Transverse colon (tissue), 4 donors: ENCODE results near the gene SELENOO. TPM values are rescaled to one million over a fixed set of nuclear protein-coding genes. Genes with fewer than 3 reads are reported as not detected.
A peak's percentile ranks its signal among the peaks of the same experiment; 100 is the strongest.

Experiments used
- DNase-seq: peaks from one replicate; pipeline ENCODE4 v3.0.0-alpha.2; 2019
- H3K27ac ChIP-seq, 4 donors: fragments of 200-600 bp; sonication (generic); 2 replicates each; pipeline ENCODE4 v1.5.1; 2016 to 2018; ENCODE audit warnings: inconsistent platforms in 4 of 4
- H3K27me3 ChIP-seq: fragments of 200-600 bp; sonication (generic); 2 replicates; pipeline ENCODE4 v1.5.1; 2017; ENCODE audit warnings: inconsistent platforms
- H3K36me3 ChIP-seq, 4 donors: fragments of 200-600 bp; sonication (generic); 2 replicates each; pipeline ENCODE4 v1.5.1; 2017 to 2019; ENCODE audit warnings: inconsistent platforms in 4 of 4
- H3K4me1 ChIP-seq, 4 donors: fragments of 200-600 bp; sonication (generic); 2 replicates each; pipeline ENCODE4 v1.5.1; 2017 to 2020; ENCODE audit warnings: inconsistent platforms in 4 of 4
- H3K4me3 ChIP-seq, 4 donors: fragments of 200-600 bp; sonication (generic); 1 replicate in 1 of 4; 2 replicates in 3 of 4; pipeline versions ENCODE4 v1.5.1 to v1.6.1; 2017 to 2019; ENCODE audit warnings: inconsistent platforms in 4 of 4
- H3K9me3 ChIP-seq, 2 donors: fragments of 200-600 bp; sonication (generic); 2 replicates each; pipeline ENCODE4 v1.5.1; 2017 to 2019; ENCODE audit warnings: inconsistent platforms in 2 of 2
- EP300 ChIP-seq: sonication (generic); formaldehyde crosslinking; IDR thresholded peaks from one replicate; pipeline ENCODE4 v1.6.1; 2017; ENCODE audit warnings: antibody characterized with exemption, low read depth
- POLR2A ChIP-seq: fragments of 450-650 bp; IDR thresholded peaks from one replicate; pipeline ENCODE4 v1.6.1; 2016; ENCODE audit warnings: antibody characterized with exemption, mild to moderate bottlenecking, moderate library complexity
- POLR2AphosphoS5 ChIP-seq, 3 donors: sonication (generic); formaldehyde crosslinking; IDR thresholded peaks; one replicate each; pipeline ENCODE4 v1.6.1; 2016; ENCODE audit warnings: antibody characterized with exemption in 3 of 3
- WGBS, 2 donors: methylation state at CpG; one replicate each; pipeline ENCODE4 v1.1.5; 2018; ENCODE audit warnings: low coverage in 1 of 2; 5-methylcytosine and 5-hydroxymethylcytosine counted together
- in situ Hi-C, 4 donors: fragments of 200-750 bp; cut with MboI; loops; one replicate each; pipeline versions ENCODE4 v1.15.0 to v1.15.1; 2017; ENCODE audit warnings: low sequenced_read_pairs in 3 of 4, low pct_ligation_motif_present in 1 of 4, low pct_unique_long_range_greater_than_20kb in 1 of 4
- intact Hi-C: fragments of 100-400 bp; cut with DNase I; formaldehyde crosslinking; loops from one replicate; pipeline ENCODE4 v1.15.1; 2023; ENCODE audit warnings: low total_unique reads
- total RNA-seq, 4 donors: library from RNA; depleted of rRNA; stranded (reverse); fragments of >200 nt; gene quantifications; one replicate each; pipeline ENCODE4 v1.1.0, GENCODE V29; 2016
- TF ChIP-seq, protein P1 (sequence below), 5 experiments: fragments of 200-600 bp in 3 of 5; fragments of 450-650 bp in 2 of 5; sonication (generic) in 3 of 5; IDR thresholded peaks; 1 replicate in 2 of 5; 2 replicates in 3 of 5; pipeline ENCODE4 v1.5.1; 2016 to 2017; ENCODE audit warnings: antibody characterized with exemption in 5 of 5, inconsistent platforms in 3 of 5, mild to moderate bottlenecking in 2 of 5, moderate library complexity in 1 of 5

SELENOO gene
- total RNA-seq, 4 donors from 2014 or later = 27.3 to 91.3 (median 35.1) TPM

DNA sequence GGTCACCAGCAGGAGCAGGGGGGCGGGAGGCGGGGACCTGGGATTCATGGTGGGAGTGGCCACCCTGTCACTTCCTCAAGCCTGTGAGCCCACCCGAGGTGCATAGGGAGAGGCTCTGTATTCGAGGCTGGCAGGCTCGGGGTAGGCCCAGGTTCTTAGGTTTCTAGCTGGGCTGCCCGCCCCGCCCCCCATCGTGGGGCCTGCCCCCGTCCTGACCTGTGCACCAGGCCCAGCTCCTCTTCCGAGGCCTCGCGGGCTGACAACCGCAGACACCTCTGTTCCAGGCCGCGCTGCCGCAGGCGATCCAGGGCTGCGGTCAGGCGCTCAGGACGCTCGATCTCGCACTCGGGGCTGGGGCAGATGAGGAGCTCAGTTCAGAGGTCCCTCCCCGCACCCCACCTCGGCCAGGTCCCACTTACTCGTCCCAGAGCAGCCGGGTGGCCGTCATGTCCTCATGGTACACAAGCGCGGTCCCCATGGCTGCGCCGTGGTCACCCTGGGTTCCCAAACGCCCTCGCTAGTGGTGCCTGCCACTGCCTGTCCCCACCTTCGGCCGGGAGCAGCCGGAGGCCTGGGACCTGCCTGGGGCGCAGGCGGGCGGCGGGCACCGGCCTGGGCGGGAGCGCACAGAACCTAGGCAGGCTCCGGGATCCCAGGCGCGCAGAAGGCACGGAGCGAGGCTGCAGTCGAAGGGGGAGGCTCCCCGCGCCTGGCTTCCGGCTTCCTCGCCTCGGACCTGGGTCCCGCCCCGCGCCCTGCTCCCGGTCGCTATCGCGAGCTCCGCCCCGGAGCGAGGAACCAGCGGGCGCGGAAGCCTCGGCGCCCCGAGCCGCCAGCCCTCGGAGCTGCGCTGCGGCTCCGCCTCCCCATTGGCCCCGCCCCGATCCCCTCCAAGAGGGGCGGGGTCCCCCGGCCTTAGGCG lies 50.0 kb downstream of the SELENOO start, which contains the start of gene HDAC10:
HDAC10 (minus strand) TSS at position 711 of the 922 bp plus-strand sequence; CDS start at position 478, 233 bp downstream.
- peak within 1 kb of the TSS; percentile 67 to 86 (median 76) for H3K27ac ChIP-seq
- TF ChIP-seq POLR2AphosphoS5 (IDR thresholded peaks at IDR 0.05) (peak in 2 of 3 donors; percentile 52 to 66), EP300 (no peak), POLR2A (peak; percentile 58)
- TF ChIP-seq, protein P1, sequence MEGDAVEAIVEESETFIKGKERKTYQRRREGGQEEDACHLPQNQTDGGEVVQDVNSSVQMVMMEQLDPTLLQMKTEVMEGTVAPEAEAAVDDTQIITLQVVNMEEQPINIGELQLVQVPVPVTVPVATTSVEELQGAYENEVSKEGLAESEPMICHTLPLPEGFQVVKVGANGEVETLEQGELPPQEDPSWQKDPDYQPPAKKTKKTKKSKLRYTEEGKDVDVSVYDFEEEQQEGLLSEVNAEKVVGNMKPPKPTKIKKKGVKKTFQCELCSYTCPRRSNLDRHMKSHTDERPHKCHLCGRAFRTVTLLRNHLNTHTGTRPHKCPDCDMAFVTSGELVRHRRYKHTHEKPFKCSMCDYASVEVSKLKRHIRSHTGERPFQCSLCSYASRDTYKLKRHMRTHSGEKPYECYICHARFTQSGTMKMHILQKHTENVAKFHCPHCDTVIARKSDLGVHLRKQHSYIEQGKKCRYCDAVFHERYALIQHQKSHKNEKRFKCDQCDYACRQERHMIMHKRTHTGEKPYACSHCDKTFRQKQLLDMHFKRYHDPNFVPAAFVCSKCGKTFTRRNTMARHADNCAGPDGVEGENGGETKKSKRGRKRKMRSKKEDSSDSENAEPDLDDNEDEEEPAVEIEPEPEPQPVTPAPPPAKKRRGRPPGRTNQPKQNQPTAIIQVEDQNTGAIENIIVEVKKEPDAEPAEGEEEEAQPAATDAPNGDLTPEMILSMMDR (IDR thresholded peaks at IDR 0.05) = no peak
- intact Hi-C loops = loop anchor here (10.0 kb wide), 1 partner anchor 224 kb away; the partner anchor contains the start of gene SBF1
- H3K4me1 ChIP-seq = peaks cover 17 to 35% (median 29%) of the 10 kb centered on the region in 4 donors
- no peaks in the 10 kb centered on the region for H3K36me3 ChIP-seq
- peak within 1 kb of the TSS; percentile 46 to 69 (median 62) for H3K4me3 ChIP-seq
- DNase-seq = peak; percentile 91
- H3K9me3 ChIP-seq = no peaks in the 10 kb centered on the region
- no peaks in the 10 kb centered on the region for H3K27me3 ChIP-seq
- WGBS, 2 donors = 2% methylated on average over 29 of the region's 81 CpGs; no CpG with 5 or more reads in 1 of the 2 donors
- in situ Hi-C loops = loop anchor here in 2 of 4 donors (10.0 kb wide), 1 partner anchor 74 kb away; the partner anchor contains the start of gene DENND6B (in 2 of the 2)

DNA sequence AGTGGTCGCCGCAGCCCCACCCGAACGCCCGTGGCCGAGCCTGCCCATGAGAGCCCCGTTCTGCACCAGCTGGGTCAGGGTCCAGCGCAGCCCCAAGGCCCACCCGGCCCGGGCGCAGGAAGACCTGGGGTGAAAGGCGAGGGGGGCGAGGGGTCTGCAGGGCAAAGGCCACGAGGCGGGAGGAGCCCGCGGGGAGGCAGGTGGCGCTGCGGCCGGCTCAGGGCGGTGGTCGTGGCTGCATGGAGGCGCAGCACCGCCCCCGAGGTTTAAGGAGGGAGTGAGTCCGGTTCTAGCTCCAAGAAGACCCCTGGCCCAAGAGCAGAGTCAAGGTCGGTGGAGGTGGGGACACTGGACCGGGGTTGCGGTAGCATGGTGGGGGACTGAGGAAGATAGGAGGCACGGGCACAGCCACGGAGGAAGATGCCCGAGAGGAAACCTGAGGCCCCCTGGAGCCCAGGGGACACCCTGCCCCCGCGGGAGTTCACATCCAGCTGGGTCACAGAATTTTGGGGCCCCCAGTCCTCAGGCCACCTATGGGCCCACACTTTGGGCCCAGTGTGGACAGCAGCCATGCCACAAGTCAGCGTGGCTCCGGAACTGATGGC lies 50.8 kb downstream of the SELENOO start:
- no peak for DNase-seq
- Histone ChIP-seq H3K27ac (peak overlapping the region; percentile 67 to 86 (median 76)), H3K4me1 (peaks cover 14 to 31% (median 25%) of the 10 kb centered on the region in 4 donors), H3K27me3 (peaks cover 4% of the 10 kb centered on the region), H3K36me3 (no peaks in the 10 kb centered on the region), H3K4me3 (peak overlapping the region; percentile 46 to 69 (median 62)), H3K9me3 (no peaks in the 10 kb centered on the region)
- intact Hi-C loops (loop anchor here (10.0 kb wide), 1 partner anchor 223 kb away; the partner anchor contains the start of gene SBF1), in situ Hi-C loops (loop anchor here in 2 of 4 donors (10.0 kb wide), 1 partner anchor 73 kb away; the partner anchor contains the start of gene DENND6B (in 2 of the 2))
- no peak for TF ChIP-seq EP300
- TF ChIP-seq, protein P1 (IDR thresholded peaks at IDR 0.05) = no peak
- WGBS, 2 donors = 11% methylated on average over 29 of the region's 36 CpGs; no CpG with 5 or more reads in 1 of the 2 donors

DNA sequence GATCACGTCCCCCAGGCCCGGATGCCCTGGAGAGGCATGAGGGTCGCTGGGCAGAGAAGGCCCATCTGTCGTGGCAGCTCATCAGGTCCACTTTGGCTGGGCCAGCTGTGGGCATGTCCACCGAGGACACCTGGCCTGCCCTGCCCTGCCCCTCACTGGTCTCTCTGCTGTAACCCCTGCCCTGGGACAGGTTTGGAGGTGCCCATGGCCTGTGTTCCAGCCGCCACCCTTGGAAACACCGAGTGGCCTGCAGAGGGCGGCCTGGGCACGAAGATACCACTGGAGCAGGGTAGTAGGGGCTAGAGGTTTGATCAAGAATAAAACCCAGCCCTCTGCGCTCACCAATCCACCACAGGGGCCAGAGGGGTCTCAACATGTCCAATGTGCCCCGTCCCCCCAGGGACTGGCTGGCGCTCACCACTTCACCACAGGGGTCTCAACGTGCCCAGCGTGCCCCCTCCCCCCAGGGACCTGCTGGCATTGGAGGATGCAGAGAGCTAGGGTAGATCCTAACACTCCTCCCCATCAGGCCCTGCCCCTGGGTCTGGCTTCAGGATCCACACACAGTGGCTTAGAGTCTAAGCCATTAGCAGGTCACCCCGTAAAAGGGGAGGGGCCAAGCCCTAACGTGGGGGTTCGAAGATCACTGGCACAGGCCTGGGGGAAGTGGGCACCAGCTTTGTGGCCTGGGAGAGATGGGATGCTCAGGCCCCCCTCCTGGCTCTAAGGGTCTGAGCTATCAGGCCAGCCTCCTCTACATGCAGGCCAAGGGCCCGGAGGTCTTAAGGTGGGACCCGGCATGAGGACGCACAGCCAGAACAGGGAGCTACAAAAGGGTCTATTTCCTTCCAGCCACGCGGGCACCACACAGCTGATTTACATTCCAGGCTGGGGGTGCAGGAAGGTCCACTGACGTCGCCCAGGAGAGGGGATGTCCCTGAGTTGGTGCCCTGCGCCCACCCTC lies 51.6 kb downstream of the SELENOO start:
- no peaks in the 10 kb centered on the region for H3K36me3 ChIP-seq
- 37% methylated on average over 19 of the region's 25 CpGs; no CpG with 5 or more reads in 1 of the 2 donors for WGBS, 2 donors
- in situ Hi-C loops = loop anchor here in 2 of 4 donors (10.0 kb wide), 1 partner anchor 72 kb away; the partner anchor contains the start of gene DENND6B (in 2 of the 2)
- peak; percentile 84 for DNase-seq
- no peak for TF ChIP-seq EP300
- TF ChIP-seq, protein P1 (IDR thresholded peaks at IDR 0.05) = peak; percentile 61 to 78 (median 62)
- no peaks in the 10 kb centered on the region for H3K9me3 ChIP-seq
- H3K27ac ChIP-seq = peak overlapping the region; percentile 67 to 86 (median 76)
- intact Hi-C loops = loop anchor here (10.0 kb wide), 1 partner anchor 222 kb away; the partner anchor contains the start of gene SBF1
- H3K27me3 ChIP-seq = peaks cover 11% of the 10 kb centered on the region
- peaks cover 14 to 30% (median 25%) of the 10 kb centered on the region in 4 donors for H3K4me1 ChIP-seq
- peak overlapping the region in 2 of 4 donors; percentile 64 to 69 for H3K4me3 ChIP-seq
